Embryonic facial prominence (tissue), 1 donor: Measurements from ENCODE around the gene FOXJ3.

Source experiments
- DNase-seq: peaks from one replicate; pipeline ENCODE4 v3.0.0-alpha.2; 2016; ENCODE audit errors: extremely low spot score

FOXJ3 gene

GRCh38 chr1:42334240-42335049 is 590 bp downstream of the FOXJ3 start:
- no peak for DNase-seq

GRCh38 chr1:42333662-42334239 is 1.3 kb downstream of the FOXJ3 start:
- DNase-seq: no peak

- DNase-seq: no peak
These were observed 2.2 kb downstream of the FOXJ3 start for GRCh38 chr1:42332877-42333276.

- no peak for DNase-seq
These were observed 4.8 kb downstream of the FOXJ3 start for GRCh38 chr1:42330215-42330614.

- no peak for DNase-seq
These were observed 6.0 kb downstream of the FOXJ3 start for GRCh38 chr1:42328916-42329496.

- no peak for DNase-seq
These were observed 6.9 kb downstream of the FOXJ3 start for GRCh38 chr1:42328047-42328625.

GRCh38 chr1:42325014-42325402 is 10.0 kb downstream of the FOXJ3 start:
- no peak for DNase-seq

GRCh38 chr1:42324398-42325013 is 10.5 kb downstream of the FOXJ3 start:
- DNase-seq: no peak

GRCh38 chr1:42323551-42323950 is 11.5 kb downstream of the FOXJ3 start:
- no peak for DNase-seq

GRCh38 chr1:42322577-42322976 is 12.5 kb downstream of the FOXJ3 start:
- DNase-seq: no peak

GRCh38 chr1:42321731-42322130 is 13.3 kb downstream of the FOXJ3 start:
- DNase-seq: no peak

GRCh38 chr1:42320708-42321107 is 14.3 kb downstream of the FOXJ3 start:
- DNase-seq: no peak

- DNase-seq: no peak
These were observed 15.1 kb downstream of the FOXJ3 start for GRCh38 chr1:42319871-42320484.

GRCh38 chr1:42319128-42319851 is 15.7 kb downstream of the FOXJ3 start:
- no peak for DNase-seq

GRCh38 chr1:42318601-42319000 is 16.4 kb downstream of the FOXJ3 start:
- no peak for DNase-seq

GRCh38 chr1:42317308-42317707 is 17.7 kb downstream of the FOXJ3 start:
- no peak for DNase-seq

- DNase-seq: no peak
These were observed 18.7 kb downstream of the FOXJ3 start for GRCh38 chr1:42316292-42316691.

- DNase-seq: no peak
These were observed 19.5 kb downstream of the FOXJ3 start for GRCh38 chr1:42315500-42315899.

- DNase-seq: no peak
These were observed 21.1 kb downstream of the FOXJ3 start for GRCh38 chr1:42313970-42314369.

- DNase-seq: no peak
These were observed 22.3 kb downstream of the FOXJ3 start for GRCh38 chr1:42312576-42313212.

- no peak for DNase-seq
These were observed 23.1 kb downstream of the FOXJ3 start for GRCh38 chr1:42311897-42312296.
